OCI-LY7 (cell line): ENCODE measurements around the gene PWP2.
"Not testable (repeated sequence)": the region's sequence is repeated elsewhere in the genome, so short reads cannot be mapped to it uniquely, and the experiment has no call there.

Source experiments
- EZH2phosphoT487 ChIP-seq: fragments of 200-600 bp; sonication (generic); IDR thresholded peaks from 2 replicates; pipeline ENCODE4 v1.6.1; 2018; ENCODE audit warnings: low read depth, borderline replicate concordance, mild to moderate bottlenecking, mixed run types, antibody characterized with exemption, low read length, moderate library complexity, mixed read lengths
- TF ChIP-seq, protein P1 (sequence below): fragments of 200-600 bp; sonication (generic); conservative IDR thresholded peaks from 2 replicates; pipeline ENCODE4 v1.5.1; 2014; ENCODE audit warnings: mild to moderate bottlenecking, antibody characterized with exemption, low read length, moderate library complexity, mixed read lengths

GRCh38 chr21:44113702-44114371 is 6.6 kb downstream of the PWP2 start:
- TF ChIP-seq, protein P1, sequence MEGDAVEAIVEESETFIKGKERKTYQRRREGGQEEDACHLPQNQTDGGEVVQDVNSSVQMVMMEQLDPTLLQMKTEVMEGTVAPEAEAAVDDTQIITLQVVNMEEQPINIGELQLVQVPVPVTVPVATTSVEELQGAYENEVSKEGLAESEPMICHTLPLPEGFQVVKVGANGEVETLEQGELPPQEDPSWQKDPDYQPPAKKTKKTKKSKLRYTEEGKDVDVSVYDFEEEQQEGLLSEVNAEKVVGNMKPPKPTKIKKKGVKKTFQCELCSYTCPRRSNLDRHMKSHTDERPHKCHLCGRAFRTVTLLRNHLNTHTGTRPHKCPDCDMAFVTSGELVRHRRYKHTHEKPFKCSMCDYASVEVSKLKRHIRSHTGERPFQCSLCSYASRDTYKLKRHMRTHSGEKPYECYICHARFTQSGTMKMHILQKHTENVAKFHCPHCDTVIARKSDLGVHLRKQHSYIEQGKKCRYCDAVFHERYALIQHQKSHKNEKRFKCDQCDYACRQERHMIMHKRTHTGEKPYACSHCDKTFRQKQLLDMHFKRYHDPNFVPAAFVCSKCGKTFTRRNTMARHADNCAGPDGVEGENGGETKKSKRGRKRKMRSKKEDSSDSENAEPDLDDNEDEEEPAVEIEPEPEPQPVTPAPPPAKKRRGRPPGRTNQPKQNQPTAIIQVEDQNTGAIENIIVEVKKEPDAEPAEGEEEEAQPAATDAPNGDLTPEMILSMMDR = not testable (repeated sequence)
- TF ChIP-seq EZH2phosphoT487 = not testable (repeated sequence)
